Iris pigment epithelial cell (primary cell): Measurements from ENCODE around the gene EN2.

Source experiments
- DNase-seq: peaks from one replicate; pipeline ENCODE4 v3.0.0-alpha.2; 2011; ENCODE audit warnings: low read depth

Gene EN2

DNA sequence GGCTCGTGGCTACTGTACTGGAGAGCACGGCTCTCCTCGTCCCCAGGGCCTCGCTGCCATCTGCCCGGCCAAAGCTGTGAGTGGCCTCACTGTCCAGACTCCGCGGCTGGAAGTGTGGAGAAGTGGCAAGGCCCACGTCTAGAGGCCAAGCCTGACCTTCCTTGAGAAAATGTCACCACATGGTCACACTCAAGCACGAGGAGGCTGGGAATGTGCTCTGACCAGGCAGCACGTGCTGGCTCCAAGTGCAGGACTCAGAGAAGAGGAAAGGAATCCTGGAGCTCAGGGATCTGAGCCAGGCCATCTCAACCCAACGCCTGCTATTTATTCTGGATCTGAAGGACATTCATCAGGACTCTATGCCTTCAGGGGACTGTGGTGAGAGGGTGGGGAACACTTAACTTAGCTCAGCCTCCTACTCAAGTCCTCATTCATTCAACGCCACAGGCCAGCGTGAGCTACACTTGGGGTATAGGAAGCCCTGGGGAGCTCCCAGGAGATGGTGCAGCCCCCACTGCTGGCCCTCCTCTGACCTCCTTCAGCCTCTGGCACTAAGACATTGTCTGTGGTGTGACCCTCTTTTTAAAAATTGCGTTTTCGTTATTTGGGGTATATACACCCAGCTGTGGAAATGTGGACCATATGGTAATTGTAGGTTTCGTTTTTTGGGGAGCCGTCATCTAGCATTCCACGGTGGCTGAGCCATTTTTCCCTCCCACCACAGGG, 29.0 kb downstream of the EN2 start:
- DNase-seq: no peak

DNA sequence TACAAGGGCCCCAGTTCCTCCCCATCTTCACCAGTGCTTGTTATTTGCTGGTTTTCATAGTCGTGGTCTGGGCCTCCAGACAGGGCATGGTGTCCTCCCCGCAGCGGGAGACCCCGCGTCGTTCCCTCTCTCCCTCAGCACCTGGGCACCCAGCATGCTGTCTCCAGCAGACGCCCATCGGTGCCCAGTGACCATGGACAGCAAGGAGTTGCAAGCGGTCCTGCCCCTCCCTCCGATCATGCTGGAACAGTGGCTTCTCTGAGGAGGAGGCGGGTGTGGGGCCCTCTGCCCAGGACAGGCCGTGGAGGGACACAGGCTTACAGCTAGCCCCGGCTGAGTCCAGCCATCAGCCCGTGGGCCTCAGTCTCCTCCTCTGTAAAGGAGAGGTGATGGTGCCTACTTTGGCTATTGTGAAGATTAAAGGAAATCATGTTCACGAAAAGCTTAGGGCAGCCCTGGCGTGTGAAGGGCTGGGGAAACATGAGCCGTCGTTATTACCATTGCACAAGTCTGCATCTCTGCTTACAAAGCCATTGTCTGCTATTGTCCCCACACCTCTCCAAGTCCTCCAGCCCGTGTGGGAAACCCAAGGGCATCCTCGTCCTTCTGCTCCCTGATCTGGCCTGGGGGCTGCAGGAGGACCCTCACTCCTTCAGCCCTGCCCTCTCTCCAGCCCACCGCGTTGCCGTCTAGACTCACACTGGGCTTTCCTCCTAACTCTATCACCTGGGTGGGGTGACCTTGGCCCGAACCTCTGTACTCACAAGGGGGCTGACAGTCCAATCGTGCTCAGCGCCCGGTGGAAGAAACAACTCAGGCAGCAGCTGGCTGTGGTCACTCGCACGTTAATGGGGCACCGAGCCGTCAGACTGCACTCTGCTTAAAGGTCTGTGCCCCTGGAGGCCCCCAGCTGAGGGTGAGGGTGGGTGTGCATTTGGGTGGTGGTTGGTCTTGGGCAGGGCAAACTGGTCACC, 29.9 kb downstream of the EN2 start:
- no peak for DNase-seq

DNA sequence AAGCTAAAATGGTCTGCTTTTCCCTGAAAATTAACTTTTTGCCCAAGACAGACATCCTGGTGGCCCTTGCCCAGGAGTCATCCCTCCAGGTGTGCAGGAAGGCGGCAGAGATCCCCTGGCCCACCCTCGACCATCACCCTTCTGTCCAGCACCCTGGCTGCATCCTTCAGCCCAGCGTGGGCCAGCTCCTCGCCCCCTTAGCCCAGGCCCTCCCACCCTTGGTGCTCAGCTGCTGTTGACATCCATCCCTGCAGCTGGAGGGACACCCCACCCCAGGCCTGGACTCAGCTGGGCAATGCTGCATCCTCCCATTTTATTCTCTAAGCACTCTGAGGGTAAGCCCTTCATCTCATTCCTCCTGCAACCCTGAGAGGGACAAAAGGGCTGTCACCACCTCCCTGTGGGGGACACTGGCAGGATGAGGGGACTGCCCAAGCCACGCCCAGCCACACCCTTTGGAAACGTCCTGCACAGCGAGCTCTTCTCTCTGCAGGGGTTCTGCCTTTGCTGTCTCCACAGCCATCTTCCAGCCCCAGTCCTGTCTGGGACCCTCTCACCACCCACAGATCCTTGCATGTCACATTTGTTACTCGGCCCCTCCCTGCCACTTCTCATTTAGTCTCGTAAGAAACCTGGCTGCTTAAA, 30.7 kb downstream of the EN2 start:
- no peak for DNase-seq

DNA sequence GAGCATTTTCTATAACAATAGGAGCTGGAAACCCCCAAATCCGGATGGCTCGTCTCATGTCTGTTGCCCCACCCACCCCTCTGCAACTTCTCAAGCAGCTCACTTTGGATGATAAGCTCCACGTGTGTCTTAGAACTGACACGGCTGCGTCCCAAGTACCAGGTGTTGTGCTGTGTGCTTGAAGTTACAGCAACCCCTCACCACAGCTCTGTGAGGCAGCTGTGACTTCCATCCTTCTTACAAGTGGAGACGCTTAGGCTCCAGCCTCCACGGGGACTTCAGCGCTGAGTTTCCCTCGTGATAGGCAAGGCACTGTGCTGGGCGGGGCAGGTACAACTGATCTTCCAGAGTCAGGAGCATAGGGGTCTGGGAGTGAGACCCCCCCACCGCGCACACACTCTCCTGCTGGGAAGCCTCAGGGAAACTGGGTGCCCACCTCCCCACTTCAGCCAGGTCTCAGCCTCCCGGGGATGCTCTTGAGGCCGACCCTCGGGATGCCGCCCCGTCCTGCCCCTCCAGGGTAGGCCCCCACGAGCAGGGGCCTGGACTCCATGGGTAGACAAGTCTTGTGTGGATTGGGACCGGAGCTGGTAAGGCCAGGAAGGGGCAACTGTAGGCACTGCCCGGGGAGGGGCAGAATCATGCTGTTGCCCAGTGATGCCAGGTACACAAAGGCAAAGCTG, 31.4 kb downstream of the EN2 start:
- no peak for DNase-seq

DNA sequence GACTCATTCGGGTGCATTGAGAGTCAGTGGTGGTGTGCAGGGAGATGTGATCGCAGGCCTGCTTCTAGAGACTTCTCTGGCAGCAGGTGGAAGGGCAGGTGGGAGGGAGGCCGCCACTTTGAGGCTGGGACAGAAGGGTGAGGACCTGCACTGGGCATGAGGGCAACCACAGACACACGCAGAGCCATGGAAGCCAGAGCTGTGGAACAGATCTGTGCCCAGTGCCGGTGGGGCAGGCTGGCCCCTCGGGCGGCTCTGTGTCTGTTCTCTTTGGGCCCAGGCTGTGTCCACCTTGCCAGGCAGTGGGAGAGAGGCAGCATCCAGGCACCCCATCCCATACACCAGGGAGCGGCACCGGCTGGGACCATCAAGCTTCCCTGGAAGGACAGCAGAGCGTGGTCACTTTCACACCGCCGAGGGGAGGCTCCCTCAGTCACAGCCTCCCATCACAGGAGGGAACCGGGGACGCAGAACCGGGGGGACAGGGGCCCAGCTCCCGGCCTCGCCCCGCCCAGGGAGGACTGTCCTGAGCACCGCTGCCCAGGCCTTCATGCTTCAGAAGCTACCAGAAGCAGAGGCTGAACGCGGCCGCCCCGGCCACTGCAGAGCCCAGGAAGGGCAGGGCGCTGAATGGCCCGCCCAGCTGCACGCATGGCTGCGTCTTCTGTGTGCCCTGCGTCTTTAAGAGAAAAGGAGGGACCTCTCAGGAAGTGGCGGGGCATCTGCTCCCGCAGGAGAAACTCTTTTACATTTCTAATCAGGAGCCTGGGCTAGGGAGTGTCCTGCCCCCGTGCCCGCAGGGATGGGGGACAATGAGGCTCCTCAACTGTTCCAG, 32.1 kb downstream of the EN2 start:
- peak; percentile 10 for DNase-seq

DNA sequence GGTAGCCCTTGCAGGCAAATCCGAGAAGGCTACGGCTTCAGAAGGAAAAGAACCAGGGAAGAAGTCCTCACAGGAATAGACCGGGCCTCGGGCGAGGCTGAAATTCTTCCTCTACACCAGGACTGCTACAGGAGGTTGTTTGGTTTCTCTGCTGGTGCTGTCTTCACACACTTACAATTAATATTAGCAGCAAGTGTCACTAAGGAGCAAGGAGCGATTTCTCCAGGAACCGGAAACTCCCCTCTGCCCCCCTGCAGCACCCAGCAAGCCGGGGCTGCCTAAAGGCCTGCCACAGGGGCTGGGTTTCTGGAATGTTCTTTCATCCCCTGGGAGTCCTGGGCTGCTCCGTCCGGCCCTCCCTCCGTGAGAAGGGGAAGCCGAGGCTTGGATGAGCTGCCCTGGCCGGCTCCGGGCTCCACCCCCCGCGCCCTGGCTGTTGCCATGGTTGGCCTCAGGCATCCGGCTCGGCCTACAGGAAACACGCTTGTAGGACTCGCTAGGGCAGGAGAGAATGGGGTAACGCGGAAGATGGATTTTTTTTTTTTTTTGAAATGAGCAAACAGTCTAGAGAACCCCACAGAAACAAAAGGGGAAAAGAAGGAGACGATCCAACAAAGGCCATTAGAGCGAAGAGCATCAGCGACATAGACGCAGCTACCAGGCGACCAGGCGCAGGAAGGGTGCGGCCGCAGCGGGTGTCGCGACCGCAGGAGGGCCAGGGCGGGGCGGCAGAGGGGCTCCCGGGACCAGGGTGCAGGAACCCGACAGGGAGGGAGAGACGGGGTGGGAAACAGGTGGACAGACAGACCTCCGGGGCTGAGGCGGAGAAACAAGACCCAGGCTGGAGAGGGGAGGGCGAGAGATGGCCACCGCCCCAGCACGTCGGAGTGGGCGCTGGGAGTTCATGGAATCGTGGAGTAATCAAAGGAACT, 33.0 kb downstream of the EN2 start:
- peak; percentile 16 for DNase-seq

DNA sequence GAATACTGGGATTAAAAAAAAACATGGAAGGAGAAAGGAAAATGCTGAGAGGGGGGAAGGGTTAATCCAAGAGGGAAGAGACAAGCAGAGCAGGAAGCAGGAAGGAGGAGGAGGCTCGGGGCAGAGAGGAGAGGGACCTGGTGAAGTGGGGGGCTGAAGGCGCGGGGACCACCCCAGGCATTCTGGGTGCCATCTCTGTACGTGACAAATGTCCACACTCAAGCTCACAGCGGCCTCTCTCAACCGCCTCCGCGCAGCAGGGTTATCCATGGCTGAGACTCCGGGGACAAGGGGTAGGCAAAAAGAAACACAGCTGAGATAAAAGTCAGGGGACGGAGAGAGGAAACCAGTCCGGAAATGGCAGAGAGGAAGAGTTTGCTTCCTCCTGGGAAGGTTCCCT, 33.9 kb downstream of the EN2 start:
- no peak for DNase-seq

DNA sequence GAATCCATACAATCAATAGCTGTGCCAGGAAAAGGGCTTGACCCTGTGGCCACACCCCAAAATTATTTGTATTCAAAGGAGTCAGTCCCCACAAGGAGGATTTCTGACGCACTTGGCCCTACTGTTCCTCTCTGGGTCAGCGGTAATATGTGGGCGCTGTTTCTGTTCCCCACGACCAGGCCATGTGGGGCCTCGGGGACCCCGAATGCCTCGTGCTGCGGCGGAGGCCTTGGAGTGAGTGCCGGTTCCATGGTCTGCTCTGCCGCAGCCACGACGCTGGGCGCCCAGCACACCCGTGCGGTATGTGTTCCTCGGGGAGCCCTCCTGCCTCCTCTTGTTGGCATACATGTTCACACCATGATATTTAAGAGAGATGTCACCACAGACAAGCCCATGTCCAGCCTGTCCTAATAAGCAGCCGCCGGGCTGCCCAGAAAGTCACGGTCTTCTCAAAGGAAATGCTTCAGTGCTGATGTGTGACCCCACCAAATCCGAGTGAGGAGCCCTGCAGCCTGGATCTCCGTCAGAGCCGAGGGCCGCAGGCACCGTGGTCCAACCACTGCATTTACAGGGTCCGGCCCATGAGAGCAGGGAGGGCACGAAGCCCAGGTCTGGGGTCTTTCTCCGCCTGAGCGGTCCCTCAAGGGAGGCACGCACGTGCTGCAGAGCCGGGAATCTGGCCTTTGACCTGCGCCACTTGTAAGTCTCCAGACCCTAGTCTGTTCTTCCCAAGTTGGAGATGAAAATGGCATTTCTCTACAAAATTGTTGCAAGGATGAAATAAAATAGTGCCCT, 36.0 kb downstream of the EN2 start:
- DNase-seq: no peak

DNA sequence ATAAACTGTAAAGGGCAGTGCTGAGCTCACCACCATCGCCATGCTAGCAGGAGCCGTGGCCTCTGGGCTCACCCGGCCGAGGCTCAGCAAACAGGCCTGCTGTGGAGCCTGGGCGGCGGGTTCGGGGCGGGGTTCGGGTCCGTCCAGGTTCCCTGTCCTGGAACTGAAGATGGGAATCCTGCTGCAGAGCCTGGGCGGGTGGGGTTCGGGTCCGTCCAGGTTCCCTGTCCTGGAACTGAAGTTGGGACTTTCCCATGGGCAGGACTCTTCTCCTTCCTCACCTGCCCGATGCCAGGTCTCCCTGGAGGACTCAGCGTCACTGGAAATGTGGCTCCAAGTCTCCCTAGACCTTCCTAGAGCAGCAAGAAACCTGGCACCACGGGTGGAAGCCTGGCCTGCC, 36.6 kb downstream of the EN2 start:
- no peak for DNase-seq

DNA sequence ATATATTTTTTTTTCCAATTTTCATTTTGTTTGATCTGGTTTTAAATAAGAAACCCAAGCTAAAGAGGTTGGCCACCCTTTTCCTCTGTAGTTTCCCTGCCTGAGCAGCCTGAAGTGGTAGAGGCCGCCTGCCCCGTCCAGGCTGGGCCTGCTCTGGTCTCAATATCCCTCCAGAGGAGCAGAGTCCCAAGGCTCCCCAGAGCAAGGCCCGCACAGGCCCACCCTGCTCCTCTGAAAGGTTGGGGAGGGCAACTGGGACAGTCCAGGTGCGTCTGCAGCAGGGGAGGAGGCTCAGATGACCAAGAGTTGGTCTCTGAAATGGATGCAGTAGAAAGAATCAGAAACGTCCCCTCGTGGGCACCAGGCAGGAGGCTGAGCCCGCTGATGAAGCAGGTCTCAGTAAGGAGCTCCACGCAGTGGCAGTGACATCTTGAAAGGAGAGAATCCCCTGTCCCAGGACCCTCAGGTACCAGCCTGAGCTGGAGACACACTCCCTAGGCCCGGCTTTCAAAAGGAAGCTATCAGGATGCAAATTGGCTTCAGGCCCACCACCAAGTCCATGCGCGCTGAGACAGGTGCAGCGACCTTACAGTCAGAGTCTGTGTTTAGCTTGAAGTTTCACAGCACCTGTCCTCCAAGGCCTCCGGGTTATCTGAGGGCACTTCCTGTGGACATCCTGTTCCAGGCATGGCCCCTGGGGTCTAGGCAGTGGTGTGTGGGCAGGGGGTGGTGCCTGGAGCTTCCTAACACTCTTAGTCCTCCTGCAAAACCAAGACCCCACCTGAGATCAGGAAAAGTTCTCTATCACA, 37.7 kb downstream of the EN2 start:
- DNase-seq: no peak

DNA sequence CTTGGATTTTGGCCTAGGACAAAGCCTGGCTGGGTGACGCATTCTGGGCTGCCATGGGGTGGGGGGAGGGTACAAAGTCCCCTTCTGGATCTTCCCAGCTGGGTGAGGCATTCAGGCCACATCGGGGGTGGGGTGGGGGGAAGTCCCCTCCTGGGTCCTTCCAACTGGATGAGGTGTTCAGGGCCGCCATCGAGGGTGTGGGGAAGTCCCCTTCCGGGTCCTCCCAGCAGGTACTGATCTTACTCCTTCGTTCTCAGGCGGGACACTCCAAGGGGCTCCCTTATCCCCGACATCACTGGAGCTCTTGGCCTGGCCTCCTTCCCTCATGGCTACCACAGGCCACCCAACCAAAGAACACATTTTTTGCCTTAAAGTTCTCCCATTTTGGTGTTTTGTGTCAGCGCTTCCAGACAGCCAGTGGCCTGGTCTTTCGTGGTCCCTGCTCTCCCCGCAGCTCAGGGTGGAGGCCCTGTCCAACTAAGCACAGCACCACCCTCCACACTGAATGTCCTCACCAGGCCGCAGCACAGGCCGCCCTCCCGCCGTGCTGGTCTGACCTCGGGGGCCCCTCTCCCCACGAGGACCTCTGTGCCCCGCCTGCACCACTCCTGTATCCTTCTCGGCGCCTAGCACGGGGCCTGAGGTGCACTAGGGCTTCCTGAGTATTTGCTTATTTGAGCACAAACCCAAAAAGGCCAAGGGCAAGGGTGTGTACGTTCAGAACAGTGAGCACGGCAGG, 38.5 kb downstream of the EN2 start:
- DNase-seq: no peak

DNA sequence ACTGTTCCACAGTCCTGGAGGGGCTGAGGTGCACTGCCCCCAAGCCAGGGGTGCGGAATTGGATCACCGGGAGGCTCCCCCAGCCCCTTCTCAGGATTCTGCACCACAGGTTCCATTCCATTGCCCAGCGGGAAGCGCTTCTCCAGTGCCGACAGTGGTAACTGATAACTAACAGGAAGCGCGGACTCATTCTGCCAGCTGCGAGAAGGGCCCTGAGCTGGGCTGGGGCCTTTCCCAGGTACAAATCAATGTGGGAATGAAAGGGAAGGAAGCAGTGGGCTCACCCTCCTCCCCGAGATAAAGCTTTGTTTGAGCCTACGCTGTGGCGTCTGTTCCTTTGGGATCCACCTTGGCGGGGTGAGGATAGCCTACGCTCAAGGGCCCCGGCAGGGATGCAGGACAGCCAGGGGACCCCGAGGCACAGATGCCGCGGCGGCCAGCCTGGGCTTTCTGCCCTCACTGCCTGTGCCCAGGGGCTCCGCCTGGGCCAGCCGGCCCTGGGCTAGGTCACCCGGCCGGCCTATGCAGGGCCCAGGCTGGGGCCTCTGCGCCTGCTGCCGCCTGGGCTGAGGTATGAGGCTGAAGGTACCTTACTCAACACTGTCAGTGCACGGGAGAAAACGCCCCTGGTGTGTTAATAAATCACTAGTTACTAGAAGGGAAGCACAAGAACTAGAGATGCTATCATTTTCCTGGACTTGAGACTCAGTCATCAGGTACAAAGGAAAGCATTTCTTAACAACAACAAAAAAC, 39.4 kb downstream of the EN2 start:
- no peak for DNase-seq

DNA sequence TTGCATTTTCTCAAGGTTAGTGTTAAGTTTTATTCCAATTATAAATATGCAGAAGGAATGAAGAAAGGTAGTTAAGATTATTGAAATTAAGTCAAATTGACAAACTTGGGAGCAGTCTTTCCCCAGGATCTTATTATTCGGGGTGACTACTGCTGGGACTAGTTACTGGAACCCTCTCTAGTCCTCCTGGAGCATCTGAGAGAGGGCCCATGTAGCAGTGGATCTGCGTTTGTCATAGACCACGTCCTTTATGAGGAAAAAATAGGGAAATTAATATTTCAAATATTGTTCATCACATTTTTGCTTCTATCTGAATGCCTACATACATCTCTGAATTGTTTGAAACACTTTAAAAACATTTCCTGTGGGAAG, 47.5 kb downstream of the EN2 start:
- DNase-seq: no peak

DNA sequence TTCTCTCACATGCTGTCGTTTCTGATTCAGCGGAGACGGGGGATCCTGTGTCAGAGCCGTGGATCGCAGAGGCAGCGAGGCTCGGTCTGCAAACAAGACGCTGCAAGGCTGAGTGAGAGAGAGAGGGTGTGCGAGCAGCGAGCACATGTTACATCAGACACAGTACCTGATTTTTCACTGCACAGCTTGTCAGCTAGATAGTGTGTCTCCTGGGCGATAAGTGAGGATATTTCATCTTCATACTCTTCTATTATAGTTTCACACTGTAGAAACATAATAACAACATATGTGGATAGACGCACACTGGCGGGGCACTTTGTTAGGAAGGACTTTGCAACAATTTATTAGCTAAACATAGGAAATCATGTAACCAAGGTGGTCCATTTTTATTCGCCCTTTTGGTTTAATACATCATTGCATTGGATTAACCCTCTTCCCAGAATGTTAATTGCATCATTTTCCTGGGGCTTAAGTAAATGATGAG, 49.0 kb downstream of the EN2 start:
- peak; percentile 6 for DNase-seq

DNA sequence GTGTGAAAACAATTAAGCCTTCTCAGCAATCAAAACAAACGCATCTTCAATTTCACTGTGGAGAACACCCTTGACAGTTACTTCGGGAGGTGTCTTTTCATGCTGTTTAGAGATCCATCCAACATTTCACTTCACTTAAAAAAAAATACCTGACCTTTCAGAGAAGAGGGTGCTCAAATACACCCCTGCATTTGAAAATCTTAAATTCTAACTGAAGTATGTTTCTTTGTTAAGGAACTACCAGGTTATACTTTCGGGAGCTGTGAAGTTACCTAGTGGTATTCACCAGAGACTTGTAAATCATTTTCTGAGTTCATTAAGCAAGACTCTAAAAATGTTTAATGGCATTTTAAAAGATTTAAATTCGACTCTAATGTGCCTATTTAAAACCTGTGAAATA, 49.6 kb downstream of the EN2 start:
- DNase-seq: no peak

DNA sequence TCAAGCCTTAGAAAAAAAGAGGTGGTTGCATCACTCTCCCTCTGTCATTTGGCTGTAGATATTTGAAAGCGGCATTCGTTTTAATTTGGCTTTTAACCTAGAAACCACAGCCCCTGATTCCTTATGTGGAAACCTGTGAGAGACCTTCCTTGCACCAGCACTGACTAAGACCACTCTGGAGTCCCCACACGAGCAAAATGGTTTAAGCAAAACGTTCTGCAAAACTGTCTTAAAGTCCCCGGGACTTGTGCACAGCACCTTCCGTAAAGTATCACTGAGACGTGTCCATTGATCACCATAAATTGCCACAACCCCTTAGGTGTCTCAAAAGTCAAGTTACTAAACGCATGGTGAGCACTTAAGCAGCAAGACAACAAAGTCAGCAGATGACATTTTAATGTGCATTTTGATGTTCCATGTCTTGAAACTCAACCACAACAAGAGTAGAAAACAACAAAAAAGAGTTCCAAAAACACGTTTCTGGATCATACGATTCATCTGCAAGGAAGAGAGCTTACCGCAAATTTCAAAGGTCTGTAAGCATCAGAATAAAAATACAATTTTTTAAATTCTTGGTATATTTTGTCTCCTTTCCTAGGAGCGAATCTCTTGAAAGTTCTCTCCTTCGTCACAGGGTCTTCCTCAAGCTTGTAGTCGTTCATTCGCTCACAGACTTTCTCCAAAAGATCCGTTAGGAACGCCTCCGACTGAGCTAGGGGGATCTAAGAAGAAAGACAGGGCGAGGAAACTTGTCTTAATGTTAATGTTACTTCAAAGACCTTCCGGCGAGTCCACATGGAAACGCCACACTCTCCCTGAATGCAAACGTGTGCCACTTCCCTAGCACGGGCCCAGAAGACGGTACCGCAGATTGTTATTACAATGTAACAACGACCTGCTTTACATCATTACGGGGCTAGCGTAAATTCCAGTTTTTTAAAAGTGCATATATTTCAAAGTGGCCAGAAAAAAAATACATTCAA, 50.7 kb downstream of the EN2 start:
- no peak for DNase-seq
